ENCODE data around the gene CLCN6. TPM values are rescaled to one million over a fixed set of nuclear protein-coding genes. Genes with fewer than 3 reads are reported as not detected.

CLCN6 gene
- total and polyA plus RNA-seq, 2 experiments from 2014 or later: 22.5 to 31.8 TPM

DNA sequence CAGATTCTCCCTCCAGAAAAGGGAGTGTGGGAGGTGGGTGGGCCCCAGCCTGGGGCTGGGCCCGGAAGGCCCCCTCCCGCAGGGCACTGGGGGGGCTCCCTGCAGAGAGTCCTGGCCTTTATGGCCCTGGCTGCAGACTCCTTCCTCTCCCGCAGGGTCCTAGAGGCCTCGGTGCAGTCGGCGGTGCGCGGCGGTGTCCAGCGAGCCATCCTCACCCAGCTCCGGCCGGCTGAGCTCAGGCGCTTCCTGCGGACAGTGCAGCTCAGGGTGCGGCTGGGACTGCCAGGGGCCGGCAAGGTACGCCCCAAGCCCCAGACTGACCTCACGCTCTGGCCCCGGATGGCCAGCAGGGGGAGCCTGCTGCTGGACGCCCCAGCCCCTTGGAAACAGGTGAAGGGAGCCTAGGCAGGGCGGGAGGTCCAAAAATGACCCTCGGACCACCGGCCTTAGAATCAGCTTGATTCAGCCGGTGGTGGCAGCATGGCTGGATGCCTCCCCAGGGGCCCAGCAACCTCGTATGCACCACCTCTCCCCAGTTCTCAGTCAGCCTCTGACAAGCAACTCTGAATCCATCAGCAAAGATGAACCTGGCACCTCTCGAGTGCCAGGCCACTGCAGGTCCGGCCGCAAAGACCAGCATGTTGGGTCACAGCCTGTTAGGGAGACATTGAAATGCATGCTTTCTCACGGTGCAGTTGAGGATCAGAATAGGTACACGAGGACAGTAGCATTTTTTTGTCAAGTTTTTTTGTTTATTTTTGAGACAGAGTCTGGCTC is 20.8 kb upstream of the CLCN6 start:
- peaks cover 53% of the 10 kb centered on the region for H3K4me1 ChIP-seq (ENCODE audit: low read depth)
- no peaks in the 10 kb centered on the region for H3K9me3 ChIP-seq (ENCODE audit: low read depth)
- no peaks in the 10 kb centered on the region for H3K36me3 ChIP-seq
- H3K27ac ChIP-seq: no peak overlapping the region
- peak overlapping the region; percentile 6 for H3K4me3 ChIP-seq
- H3K27me3 ChIP-seq: no peaks in the 10 kb centered on the region
- DNase-seq (ENCODE audit: low read depth in 1 of 2, low spot score in 1 of 2): peak; percentile 74 to 80
- TF ChIP-seq, protein P1, sequence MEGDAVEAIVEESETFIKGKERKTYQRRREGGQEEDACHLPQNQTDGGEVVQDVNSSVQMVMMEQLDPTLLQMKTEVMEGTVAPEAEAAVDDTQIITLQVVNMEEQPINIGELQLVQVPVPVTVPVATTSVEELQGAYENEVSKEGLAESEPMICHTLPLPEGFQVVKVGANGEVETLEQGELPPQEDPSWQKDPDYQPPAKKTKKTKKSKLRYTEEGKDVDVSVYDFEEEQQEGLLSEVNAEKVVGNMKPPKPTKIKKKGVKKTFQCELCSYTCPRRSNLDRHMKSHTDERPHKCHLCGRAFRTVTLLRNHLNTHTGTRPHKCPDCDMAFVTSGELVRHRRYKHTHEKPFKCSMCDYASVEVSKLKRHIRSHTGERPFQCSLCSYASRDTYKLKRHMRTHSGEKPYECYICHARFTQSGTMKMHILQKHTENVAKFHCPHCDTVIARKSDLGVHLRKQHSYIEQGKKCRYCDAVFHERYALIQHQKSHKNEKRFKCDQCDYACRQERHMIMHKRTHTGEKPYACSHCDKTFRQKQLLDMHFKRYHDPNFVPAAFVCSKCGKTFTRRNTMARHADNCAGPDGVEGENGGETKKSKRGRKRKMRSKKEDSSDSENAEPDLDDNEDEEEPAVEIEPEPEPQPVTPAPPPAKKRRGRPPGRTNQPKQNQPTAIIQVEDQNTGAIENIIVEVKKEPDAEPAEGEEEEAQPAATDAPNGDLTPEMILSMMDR (IDR thresholded peaks at IDR 0.05; ENCODE audit: low read depth, low read length): peak; percentile 91

DNA sequence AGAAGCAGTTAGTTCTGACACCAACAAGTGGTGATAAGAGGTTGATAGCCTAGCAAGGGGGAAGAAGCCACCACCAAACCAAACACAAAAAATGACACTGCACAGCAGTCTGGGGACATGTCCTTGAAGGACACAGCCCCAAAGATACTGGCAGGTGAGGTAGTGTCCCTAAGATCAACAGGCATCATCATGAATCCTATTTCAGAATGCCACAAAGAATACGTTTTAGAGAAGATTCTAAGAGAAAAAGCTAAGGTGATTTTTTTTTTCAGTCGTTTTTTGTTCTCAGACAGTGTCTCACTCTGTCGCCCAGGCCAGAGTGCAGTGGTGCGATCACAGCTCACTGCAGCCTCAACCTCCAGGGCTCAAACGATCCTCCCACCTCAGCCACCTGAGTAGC is 19.8 kb upstream of the CLCN6 start:
- TF ChIP-seq, protein P1 (IDR thresholded peaks at IDR 0.05; ENCODE audit: low read depth, low read length): no peak
- H3K36me3 ChIP-seq: no peaks in the 10 kb centered on the region
- peaks cover 61% of the 10 kb centered on the region for H3K4me1 ChIP-seq (ENCODE audit: low read depth)
- DNase-seq (ENCODE audit: low read depth in 1 of 2, low spot score in 1 of 2): no peak
- H3K27ac ChIP-seq: peak overlapping the region; percentile 98
- H3K4me3 ChIP-seq: no peak overlapping the region
- no peaks in the 10 kb centered on the region for H3K27me3 ChIP-seq
- H3K9me3 ChIP-seq (ENCODE audit: low read depth): no peaks in the 10 kb centered on the region

DNA sequence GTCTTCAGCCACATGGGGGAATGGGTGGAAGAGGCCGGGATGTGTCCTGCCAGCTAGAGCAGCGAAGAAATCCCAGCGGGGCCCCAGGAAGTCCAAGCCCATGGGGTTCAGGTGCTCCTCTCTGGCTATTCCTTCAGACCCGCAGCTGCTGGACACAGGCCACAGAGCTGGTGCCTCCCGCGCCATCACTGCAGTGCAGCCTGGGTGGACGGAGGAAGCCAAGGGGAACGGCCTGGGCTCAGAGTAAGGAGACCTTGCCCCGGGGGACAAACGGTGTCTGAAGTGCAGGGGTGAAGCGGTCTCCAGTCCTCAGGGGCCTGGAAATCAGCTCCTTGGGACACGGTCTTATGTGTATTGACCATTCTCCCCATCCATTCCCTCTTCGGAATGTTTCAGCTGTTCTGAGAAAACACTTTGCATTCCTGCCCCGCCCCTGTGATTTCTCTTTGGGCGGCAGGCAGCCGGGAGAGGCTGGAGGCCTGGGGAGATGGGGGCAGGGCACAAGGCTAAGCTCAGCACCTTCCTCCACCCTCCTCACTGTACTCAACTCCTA is 18.7 kb upstream of the CLCN6 start:
- Histone ChIP-seq H3K4me3 (no peak overlapping the region), H3K4me1 (ENCODE audit: low read depth) (peaks cover 72% of the 10 kb centered on the region), H3K9me3 (ENCODE audit: low read depth) (no peaks in the 10 kb centered on the region), H3K27me3 (no peaks in the 10 kb centered on the region), H3K36me3 (no peaks in the 10 kb centered on the region), H3K27ac (peak overlapping the region; percentile 98)
- DNase-seq (ENCODE audit: low read depth in 1 of 2, low spot score in 1 of 2): peak; percentile 69 to 78
- TF ChIP-seq, protein P1 (IDR thresholded peaks at IDR 0.05; ENCODE audit: low read depth, low read length): no peak

DNA sequence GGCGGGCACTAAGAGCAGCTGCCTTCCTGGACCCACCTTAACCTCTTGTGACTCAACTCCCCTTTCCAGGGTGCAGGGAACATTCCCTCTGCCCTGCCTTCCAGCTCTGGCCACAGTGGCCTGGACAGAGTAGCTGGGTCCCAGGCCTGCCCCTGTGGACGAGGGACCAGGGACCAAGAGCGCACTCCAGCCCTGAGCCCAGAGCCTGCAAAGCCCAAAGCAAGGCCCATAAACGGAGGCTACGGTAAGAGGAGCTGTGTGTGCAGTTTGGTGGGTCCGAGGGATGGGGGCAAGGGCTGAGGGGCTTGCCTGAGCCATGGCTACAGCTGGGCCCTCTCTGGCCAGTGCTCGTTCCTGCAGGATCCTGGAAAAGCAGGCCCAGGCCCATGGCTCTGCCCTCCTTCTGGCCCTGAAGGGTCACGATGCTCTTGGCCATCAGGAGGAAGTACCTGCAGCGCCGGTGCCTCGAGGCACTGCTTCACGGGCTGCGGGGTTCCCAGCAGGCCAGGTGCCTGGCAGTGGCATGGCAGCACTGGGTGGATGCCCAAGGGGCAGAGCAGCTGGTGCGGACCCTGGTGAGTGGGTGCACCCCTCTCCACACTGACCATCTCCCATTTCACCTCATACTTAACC is 18.1 kb upstream of the CLCN6 start:
- Histone ChIP-seq H3K9me3 (ENCODE audit: low read depth) (no peaks in the 10 kb centered on the region), H3K27ac (peak overlapping the region; percentile 98), H3K27me3 (no peaks in the 10 kb centered on the region), H3K36me3 (no peaks in the 10 kb centered on the region), H3K4me3 (no peak overlapping the region), H3K4me1 (ENCODE audit: low read depth) (peaks cover 78% of the 10 kb centered on the region)
- TF ChIP-seq, protein P1 (IDR thresholded peaks at IDR 0.05; ENCODE audit: low read depth, low read length): no peak
- DNase-seq (ENCODE audit: low read depth in 1 of 2, low spot score in 1 of 2): no peak

DNA sequence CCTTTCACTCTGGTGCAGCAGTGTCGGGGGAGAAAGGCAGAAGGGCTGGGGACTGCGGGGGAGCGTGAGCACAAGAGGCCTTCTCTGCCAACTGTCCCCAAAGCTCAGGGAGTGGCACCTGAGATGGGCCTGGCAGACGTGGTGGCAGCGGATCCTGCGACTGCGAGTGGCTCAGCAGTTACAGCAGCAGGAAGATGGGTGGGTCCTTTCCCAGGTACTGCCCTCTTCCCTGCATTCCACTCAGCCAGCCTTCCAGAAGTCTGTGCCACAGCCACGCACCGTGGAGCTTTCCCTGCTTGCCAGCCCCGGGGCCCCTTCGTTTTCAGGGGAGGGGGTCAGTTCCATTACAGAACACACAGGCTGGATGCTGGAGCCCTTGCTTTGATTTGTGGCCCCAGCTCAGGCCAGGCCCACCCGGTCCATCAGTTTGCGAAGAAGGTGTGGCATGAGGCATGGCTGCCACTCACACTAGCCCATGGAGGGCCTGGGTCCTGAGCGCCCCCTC is 17.4 kb upstream of the CLCN6 start:
- H3K27ac ChIP-seq: peak overlapping the region; percentile 98
- TF ChIP-seq, protein P1 (IDR thresholded peaks at IDR 0.05; ENCODE audit: low read depth, low read length): no peak
- no peak for DNase-seq (ENCODE audit: low read depth in 1 of 2, low spot score in 1 of 2)
- peaks cover 2% of the 10 kb centered on the region for H3K36me3 ChIP-seq
- no peaks in the 10 kb centered on the region for H3K27me3 ChIP-seq
- H3K4me1 ChIP-seq (ENCODE audit: low read depth): peaks cover 79% of the 10 kb centered on the region
- no peaks in the 10 kb centered on the region for H3K9me3 ChIP-seq (ENCODE audit: low read depth)
- no peak overlapping the region for H3K4me3 ChIP-seq
